Heart right ventricle (tissue), 16 donors: Measurements from ENCODE around the gene IFI44L. TPM values are rescaled to one million over a fixed set of nuclear protein-coding genes. Genes with fewer than 3 reads are reported as not detected.

Source experiments
- ATAC-seq, 8 donors: fragments of 200-7000 bp; cut with Tn5 transposase; one replicate each; pipeline ENCODE4 v1.9.1; 2020; ENCODE audit warnings: mild to moderate bottlenecking in 8 of 8, moderate library complexity in 8 of 8, moderate number of reproducible peaks in 1 of 8
- DNase-seq, 2 donors: peaks; one replicate each; pipeline ENCODE4 v3.0.0-alpha.2; 2020
- H3K27ac ChIP-seq, 10 donors: fragments of 200-600 bp; sonication (generic) in 2 of 10; one replicate each; pipeline versions ENCODE4 v1.5.0 to v1.8.0; 2020 to 2022; ENCODE audit warnings: mild to moderate bottlenecking in 3 of 10
- H3K27me3 ChIP-seq, 7 donors: fragments of 200-600 bp; one replicate each; pipeline ENCODE4 v1.8.0; 2021 to 2022; ENCODE audit warnings: mild to moderate bottlenecking in 2 of 7
- H3K36me3 ChIP-seq, 9 donors: fragments of 200-600 bp; sonication (generic) in 1 of 9; one replicate each; pipeline versions ENCODE4 v1.5.0 to v1.8.0; 2020 to 2022; ENCODE audit warnings: mild to moderate bottlenecking in 2 of 9
- H3K4me1 ChIP-seq, 9 donors: fragments of 200-600 bp; sonication (generic) in 1 of 9; one replicate each; pipeline versions ENCODE4 v1.5.0 to v1.8.0; 2020 to 2022; ENCODE audit warnings: mild to moderate bottlenecking in 4 of 9
- H3K4me3 ChIP-seq, 10 donors: fragments of 200-600 bp; sonication (generic) in 2 of 10; one replicate each; pipeline versions ENCODE4 v1.5.0 to v1.8.0; 2020 to 2022; ENCODE audit warnings: mild to moderate bottlenecking in 7 of 10, moderate library complexity in 2 of 10
- H3K9me3 ChIP-seq, 11 donors: fragments of 200-600 bp in 10 of 11; sonication (generic) in 2 of 11; one replicate each; pipeline versions ENCODE4 v1.5.0 to v1.8.0; 2013 to 2022; ENCODE audit warnings: mild to moderate bottlenecking in 2 of 11, control low read depth in 1 of 11, moderate library complexity in 1 of 11
- whole genome bisulfite sequencing, 2 donors: extraction: QIAGEN DNeasy Blood & Tissue Kit; methylation state at CpG; one replicate each; pipeline ENCODE4 v1.1.7; 2013; ENCODE audit warnings: inconsistent platforms in 1 of 2; 5-methylcytosine and 5-hydroxymethylcytosine counted together
- intact Hi-C, 10 donors: fragments of 100-400 bp; cut with DNase I; formaldehyde crosslinking; loops; one replicate each; pipeline versions ENCODE4 v1.11.1 to v1.14.2; 2022
- polyA plus RNA-seq, 2 donors: library from polyadenylated mRNA; stranded (reverse); fragments of 200-250 nt; gene quantifications; one replicate each; pipeline ENCODE4 v1.2.3, GENCODE V29; 2013
- total RNA-seq, 10 donors: library from RNA; stranded (reverse); fragmentation: NEBNext Ultra II Directional in 3 of 10; extraction: Animal tissue kit (Norgen Biotek cat#: 25700) in 3 of 10; gene quantifications; one replicate each; pipeline versions ENCODE4 v1.2.1 to v1.2.4, GENCODE V29; 2021 to 2023
- TF ChIP-seq, protein P1 (sequence below), 9 donors: fragments of 200-600 bp; sonication (generic) in 2 of 9; IDR thresholded peaks; one replicate each; pipeline versions ENCODE4 v1.5.0 to v1.8.0; 2021 to 2022; ENCODE audit warnings: antibody characterized with exemption in 9 of 9, mild to moderate bottlenecking in 5 of 9, moderate library complexity in 1 of 9
- donor health status: Arrhythmogenic right ventricular cardiomyopathy.
- donor health status: ischemic (EF 13 %, LVEDD 7.1; RV severe dilation, severe dysfunction).
- donor health status: healthy with polysubstance abuse.
- donor health status: DM: no; HTN: yes; CAD: no.
- donor health status: DM: no; HTN: no; CAD: no.
- donor health status: ischemic (EF 25% LVEDD 6.9; RV normal size, moderate dysfunction).
- donor health status: ischemic (EF 25% LVEDD 5.7; RV mildly dilated, moderate dysfunction).
- donor health status: healthy.
- donor health status: DM: yes; HTN: yes; CAD: no.
- donor health status: Ischemic cardiomyopathy.
- donor health status: ischemic (EF 35%, LVEDD 5.7; RV mildly dilated, moderate dysfunction).
- donor health status: nonischemic (EF 11% LVEDD 7.7; RV severe dilation, severe dysfunction).
- donor health status: DM: yes; HTN: yes; CAD: no.
- donor health status: PGD.
- donor health status: ischemic (EF 29% LVEDD 5.4; RV normal size, mild dysfunction).
- donor health status: nonischemic (EF 23%, LVEDD 6.1; RV moderate dilation, normal function).

Gene IFI44L
- total and polyA plus RNA-seq, 12 donors, result 3.0 to 47.7 (median 11.0) TPM

- no peaks in the 10 kb centered on the region for H3K27me3 ChIP-seq
- H3K36me3 ChIP-seq, result no peaks in the 10 kb centered on the region
- ATAC-seq (no peak), DNase-seq (no peak)
- 51 to 52% methylated on average over 4 of the region's 4 CpGs for WGBS, 2 donors
- no peaks in the 10 kb centered on the region for H3K4me1 ChIP-seq
- H3K4me3 ChIP-seq, result no peak overlapping the region
- peaks cover 0 to under 1% (median 0%) of the 10 kb centered on the region in 11 donors for H3K9me3 ChIP-seq
- intact Hi-C loops, result no loop called here
- H3K27ac ChIP-seq, result no peak overlapping the region
- TF ChIP-seq, protein P1, sequence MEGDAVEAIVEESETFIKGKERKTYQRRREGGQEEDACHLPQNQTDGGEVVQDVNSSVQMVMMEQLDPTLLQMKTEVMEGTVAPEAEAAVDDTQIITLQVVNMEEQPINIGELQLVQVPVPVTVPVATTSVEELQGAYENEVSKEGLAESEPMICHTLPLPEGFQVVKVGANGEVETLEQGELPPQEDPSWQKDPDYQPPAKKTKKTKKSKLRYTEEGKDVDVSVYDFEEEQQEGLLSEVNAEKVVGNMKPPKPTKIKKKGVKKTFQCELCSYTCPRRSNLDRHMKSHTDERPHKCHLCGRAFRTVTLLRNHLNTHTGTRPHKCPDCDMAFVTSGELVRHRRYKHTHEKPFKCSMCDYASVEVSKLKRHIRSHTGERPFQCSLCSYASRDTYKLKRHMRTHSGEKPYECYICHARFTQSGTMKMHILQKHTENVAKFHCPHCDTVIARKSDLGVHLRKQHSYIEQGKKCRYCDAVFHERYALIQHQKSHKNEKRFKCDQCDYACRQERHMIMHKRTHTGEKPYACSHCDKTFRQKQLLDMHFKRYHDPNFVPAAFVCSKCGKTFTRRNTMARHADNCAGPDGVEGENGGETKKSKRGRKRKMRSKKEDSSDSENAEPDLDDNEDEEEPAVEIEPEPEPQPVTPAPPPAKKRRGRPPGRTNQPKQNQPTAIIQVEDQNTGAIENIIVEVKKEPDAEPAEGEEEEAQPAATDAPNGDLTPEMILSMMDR (IDR thresholded peaks at IDR 0.05), result no peak
Measured at GRCh38 chr1:78691995-78692747, 71.9 kb downstream of the IFI44L start.

Other genes starting within 250 kb of the IFI44L start
- gene PTGFR, start 129.5 kb upstream of the IFI44L start, total RNA-seq, result 1 to 10 TPM in 1 of 10 donors, under 1 TPM in 9; 0.22 to 1.1 (median 0.53) TPM
- gene PTGFR, start 129.5 kb upstream of the IFI44L start, polyA plus RNA-seq, result under 1 TPM; 0.12 to 0.51 TPM
- gene IFI44, start 29.4 kb downstream of the IFI44L start, total RNA-seq, result 10 to 100 TPM in 6 of 10 donors, 1 to 10 TPM in 4; 6.4 to 23.7 (median 11.6) TPM
- 10 to 100 TPM; 11.2 to 71.5 TPM for gene IFI44, start 29.4 kb downstream of the IFI44L start, polyA plus RNA-seq